Measurements from ENCODE around the gene KCNE3.

- TF ChIP-seq POLR2A (IDR thresholded peaks at IDR 0.05; ENCODE audit: extremely low read depth, insufficient read length) (no peak), CTCF (IDR thresholded peaks at IDR 0.05; ENCODE audit: low read depth, low read length) (no peak)
These were observed 19.6 kb downstream of the KCNE3 start for GRCh38 chr11:74447720-74448119.

All from NB4 (cell line).